Neural progenitor cell (in vitro differentiated cells): Measurements from ENCODE around the gene USE1. TPM values are rescaled to one million over a fixed set of nuclear protein-coding genes. Genes with fewer than 3 reads are reported as not detected.

ENCODE experiments used
- DNase-seq: peaks from one replicate; pipeline ENCODE4 v3.0.0-alpha.2; 2016; ENCODE audit warnings: low spot score
- H2AFZ ChIP-seq: fragments of 200-600 bp; sonication (generic); replicated peaks from 2 replicates; pipeline ENCODE4 v1.6.1; 2016; ENCODE audit warnings: antibody characterized with exemption
- H3F3A ChIP-seq: fragments of 200-600 bp; sonication (generic); 2 replicates; pipeline ENCODE4 v1.6.1; 2016; ENCODE audit warnings: antibody characterized with exemption, low read depth
- H3K27ac ChIP-seq: fragments of 200-600 bp; sonication (generic); 2 replicates; pipeline ENCODE4 v1.5.1; 2016; ENCODE audit warnings: mild to moderate bottlenecking
- H3K27me3 ChIP-seq: fragments of 200-600 bp; sonication (generic); 2 replicates; pipeline ENCODE4 v1.6.1; 2016; ENCODE audit warnings: mild to moderate bottlenecking, moderate library complexity
- H3K36me3 ChIP-seq: fragments of 200-600 bp; sonication (generic); 2 replicates; pipeline ENCODE4 v1.5.1; 2016
- H3K4me1 ChIP-seq: fragments of 200-600 bp; sonication (generic); 2 replicates; pipeline ENCODE4 v1.6.1; 2016; ENCODE audit warnings: mixed run types
- H3K4me2 ChIP-seq: fragments of 200-600 bp; sonication (generic); 2 replicates; pipeline ENCODE4 v1.6.1; 2016
- H3K4me3 ChIP-seq: fragments of 200-600 bp; sonication (generic); 2 replicates; pipeline ENCODE4 v1.5.1; 2016
- H3K79me2 ChIP-seq: fragments of 200-600 bp; sonication (generic); 2 replicates; pipeline ENCODE4 v1.6.1; 2016; ENCODE audit warnings: low read depth
- H3K9ac ChIP-seq: fragments of 200-600 bp; sonication (generic); 2 replicates; pipeline ENCODE4 v1.6.1; 2016
- H3K9me3 ChIP-seq: fragments of 200-600 bp; sonication (generic); 2 replicates; pipeline ENCODE4 v1.5.1; 2016; ENCODE audit warnings: low read depth
- H4K20me1 ChIP-seq: fragments of 200-600 bp; sonication (generic); 2 replicates; pipeline ENCODE4 v1.6.1; 2016; ENCODE audit warnings: low read depth
- H3K27ac Mint-ChIP-seq: 3 replicates; pipeline ENCODE4 v1.8.0; 2021; ENCODE audit warnings: mixed read lengths
- H3K27me3 Mint-ChIP-seq: 2 replicates; pipeline ENCODE4 v1.8.0; 2022; ENCODE audit warnings: low read depth, mild to moderate bottlenecking, inconsistent platforms, moderate library complexity, mixed read lengths; ENCODE audit not compliant: insufficient read depth
- H3K36me3 Mint-ChIP-seq: 3 replicates; pipeline ENCODE4 v1.8.0; 2021; ENCODE audit warnings: mixed read lengths
- H3K4me1 Mint-ChIP-seq: 3 replicates; pipeline ENCODE4 v1.8.0; 2021; ENCODE audit warnings: mixed read lengths
- H3K4me3 Mint-ChIP-seq: 3 replicates; pipeline ENCODE4 v1.8.0; 2021; ENCODE audit warnings: mild to moderate bottlenecking, moderate library complexity, mixed read lengths
- H3K9me3 Mint-ChIP-seq: 3 replicates; pipeline ENCODE4 v1.8.0; 2020; ENCODE audit warnings: mixed read lengths
- EZH2 ChIP-seq: fragments of 200-600 bp; sonication (generic); IDR thresholded peaks from 2 replicates; pipeline ENCODE4 v1.6.1; 2017; ENCODE audit warnings: antibody characterized with exemption, mild to moderate bottlenecking, moderate library complexity
- EZH2phosphoT487 ChIP-seq: fragments of 200-600 bp; sonication (generic); IDR thresholded peaks from 2 replicates; pipeline ENCODE4 v1.6.1; 2017; ENCODE audit warnings: antibody characterized with exemption
- total RNA-seq: library from RNA; depleted of rRNA; stranded (reverse); fragments of >200 nt; gene quantifications from 2 replicates; pipeline ENCODE4 v1.2.3, GENCODE V29; 2015; ENCODE audit warnings: low replicate concordance
- TF ChIP-seq, protein P1 (sequence below): fragments of 200-600 bp; sonication (generic); IDR thresholded peaks from 2 replicates; pipeline ENCODE4 v1.5.1; 2017; ENCODE audit warnings: antibody characterized with exemption, mild to moderate bottlenecking

The USE1 gene
- total RNA-seq, 1 donor from 2014 or later = 12.1 TPM

DNA sequence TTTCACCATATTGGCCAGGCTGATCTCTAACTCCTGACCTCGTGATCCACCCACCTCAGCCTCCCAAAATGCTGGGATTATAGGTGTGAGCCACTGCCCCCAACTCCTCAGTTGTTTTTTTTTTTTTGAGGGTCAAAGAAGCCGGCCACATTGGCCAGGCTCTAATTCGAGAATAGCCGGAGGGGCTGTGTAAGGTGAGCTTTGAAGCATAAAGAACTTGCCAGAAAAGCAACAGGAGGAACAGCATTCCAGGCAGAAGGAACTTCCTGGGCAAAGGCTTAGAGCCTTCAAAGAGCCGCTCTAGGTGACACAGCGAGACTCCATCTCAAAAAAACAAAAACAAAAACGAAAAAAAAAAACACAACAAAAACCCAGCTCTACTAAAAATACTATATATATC lies 50.9 kb downstream of the USE1 start:
- no peak for DNase-seq
- H3K27ac Mint-ChIP-seq = no peak overlapping the region

DNA sequence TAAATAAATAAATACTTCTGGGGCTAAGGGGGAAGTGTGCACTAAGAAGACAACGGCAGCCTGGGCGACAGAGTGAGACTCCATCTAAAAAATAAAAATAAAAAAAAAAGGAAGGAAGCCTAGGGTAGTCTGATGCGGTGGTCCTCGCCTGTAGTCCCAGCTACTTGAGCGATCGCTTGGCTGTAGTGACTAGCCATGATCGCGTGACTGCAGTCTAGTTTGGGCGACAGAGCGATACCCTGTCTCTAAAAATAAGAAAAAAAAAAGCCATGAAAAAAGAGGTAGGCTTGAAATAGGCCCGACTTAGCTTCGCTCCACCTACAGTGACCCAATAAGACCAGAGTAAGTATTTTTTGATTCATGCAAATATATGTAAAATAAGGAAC lies 51.4 kb downstream of the USE1 start:
- peaks cover 23% of the 10 kb centered on the region for H3K4me1 Mint-ChIP-seq
- Histone ChIP-seq H3K4me1 (peaks cover 5% of the 10 kb centered on the region), H3K36me3 (no peaks in the 10 kb centered on the region), H3K4me3 (no peak overlapping the region), H3K9me3 (no peaks in the 10 kb centered on the region), H4K20me1 (no peaks in the 10 kb centered on the region), H3K27me3 (no peaks in the 10 kb centered on the region), H3K9ac (no peak overlapping the region), H3K27ac (no peak overlapping the region), H3K4me2 (no peak overlapping the region), H3K79me2 (peaks cover 17% of the 10 kb centered on the region), H2AFZ (no peak overlapping the region), H3F3A (peaks cover 23% of the 10 kb centered on the region)
- peaks cover 7% of the 10 kb centered on the region for H3K36me3 Mint-ChIP-seq
- TF ChIP-seq, protein P1, sequence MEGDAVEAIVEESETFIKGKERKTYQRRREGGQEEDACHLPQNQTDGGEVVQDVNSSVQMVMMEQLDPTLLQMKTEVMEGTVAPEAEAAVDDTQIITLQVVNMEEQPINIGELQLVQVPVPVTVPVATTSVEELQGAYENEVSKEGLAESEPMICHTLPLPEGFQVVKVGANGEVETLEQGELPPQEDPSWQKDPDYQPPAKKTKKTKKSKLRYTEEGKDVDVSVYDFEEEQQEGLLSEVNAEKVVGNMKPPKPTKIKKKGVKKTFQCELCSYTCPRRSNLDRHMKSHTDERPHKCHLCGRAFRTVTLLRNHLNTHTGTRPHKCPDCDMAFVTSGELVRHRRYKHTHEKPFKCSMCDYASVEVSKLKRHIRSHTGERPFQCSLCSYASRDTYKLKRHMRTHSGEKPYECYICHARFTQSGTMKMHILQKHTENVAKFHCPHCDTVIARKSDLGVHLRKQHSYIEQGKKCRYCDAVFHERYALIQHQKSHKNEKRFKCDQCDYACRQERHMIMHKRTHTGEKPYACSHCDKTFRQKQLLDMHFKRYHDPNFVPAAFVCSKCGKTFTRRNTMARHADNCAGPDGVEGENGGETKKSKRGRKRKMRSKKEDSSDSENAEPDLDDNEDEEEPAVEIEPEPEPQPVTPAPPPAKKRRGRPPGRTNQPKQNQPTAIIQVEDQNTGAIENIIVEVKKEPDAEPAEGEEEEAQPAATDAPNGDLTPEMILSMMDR = no peak
- no peak for TF ChIP-seq EZH2phosphoT487
- no peak for TF ChIP-seq EZH2
- peak overlapping the region; percentile 86 for H3K4me3 Mint-ChIP-seq
- peaks cover 5% of the 10 kb centered on the region for H3K27me3 Mint-ChIP-seq
- H3K27ac Mint-ChIP-seq = peak overlapping the region; percentile 29
- peak; percentile 41 for DNase-seq
- H3K9me3 Mint-ChIP-seq = no peaks in the 10 kb centered on the region

More for the DNA sequence above, 50.9 kb downstream of the USE1 start:
- no peak overlapping the region for H3K27ac ChIP-seq
- H4K20me1 ChIP-seq = no peaks in the 10 kb centered on the region
- H3K9me3 ChIP-seq = no peaks in the 10 kb centered on the region
- H3K9ac ChIP-seq = no peak overlapping the region
- peaks cover 5% of the 10 kb centered on the region for H3K27me3 Mint-ChIP-seq
- peaks cover 23% of the 10 kb centered on the region for H3F3A ChIP-seq
- peaks cover 2% of the 10 kb centered on the region for H3K36me3 Mint-ChIP-seq
- H3K9me3 Mint-ChIP-seq = no peaks in the 10 kb centered on the region
- TF ChIP-seq, protein P1 = no peak
- no peak for TF ChIP-seq EZH2phosphoT487
- no peak for TF ChIP-seq EZH2
- peaks cover 24% of the 10 kb centered on the region for H3K4me1 Mint-ChIP-seq
- H3K79me2 ChIP-seq = peaks cover 17% of the 10 kb centered on the region
- H3K4me3 ChIP-seq = no peak overlapping the region
- H2AFZ ChIP-seq = no peak overlapping the region
- H3K4me3 Mint-ChIP-seq = no peak overlapping the region
- H3K4me1 ChIP-seq = peaks cover 5% of the 10 kb centered on the region
- H3K36me3 ChIP-seq = no peaks in the 10 kb centered on the region
- no peaks in the 10 kb centered on the region for H3K27me3 ChIP-seq
- no peak overlapping the region for H3K4me2 ChIP-seq

DNA sequence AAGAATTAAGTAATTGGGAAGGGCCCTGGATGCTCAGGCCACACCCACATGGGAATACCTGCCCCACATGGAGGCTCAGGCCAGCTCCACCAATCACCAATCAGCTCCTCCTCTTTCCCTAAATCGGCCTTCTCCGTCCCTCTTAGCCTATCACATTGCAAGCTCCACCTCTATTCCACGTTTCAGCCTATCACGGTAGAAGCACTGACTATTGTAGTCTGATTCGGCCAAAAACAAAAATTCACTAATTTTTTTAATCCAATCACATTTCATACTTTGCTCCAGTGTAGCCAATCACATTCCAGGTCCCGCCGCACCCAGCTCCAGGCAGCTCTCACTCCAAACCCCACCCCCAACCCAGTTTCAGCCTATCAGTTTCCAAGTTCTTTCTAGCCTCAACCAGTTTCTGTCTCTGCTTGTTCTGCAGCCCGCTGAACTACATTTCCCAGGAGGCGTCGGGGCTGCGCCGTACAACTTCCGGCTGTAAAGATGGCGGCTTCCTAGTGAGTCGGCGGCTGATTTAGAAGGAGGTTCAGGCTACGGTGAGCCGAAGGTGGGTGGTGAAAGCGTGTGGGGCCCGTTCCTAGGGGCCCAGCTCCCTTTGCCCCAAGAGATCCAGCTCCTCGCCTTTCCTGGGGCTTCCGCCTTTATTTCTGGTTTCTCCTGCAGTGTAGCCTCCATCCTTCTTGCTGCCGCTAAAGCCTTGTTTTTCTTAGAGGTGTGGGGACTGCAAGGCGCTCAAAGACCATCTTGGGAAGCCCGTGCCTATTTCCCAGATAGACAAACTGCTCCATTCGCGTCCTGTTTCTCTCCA lies 52.0 kb downstream of the USE1 start, which contains the start of gene BABAM1:
TSS of gene BABAM1 (plus strand) at position 469 of the 814 bp plus-strand sequence. CDS start 1,364 bp downstream, outside the sequence.
- Histone ChIP-seq H4K20me1 (no peaks in the 10 kb centered on the region), H3K4me2 (peak within 1 kb of the TSS; percentile 95), H2AFZ (peak within 1 kb of the TSS; percentile 94), H3K36me3 (no peaks in the 10 kb centered on the region), H3K27me3 (no peaks in the 10 kb centered on the region), H3K4me3 (peak within 1 kb of the TSS; percentile 99), H3K4me1 (peaks cover 5% of the 10 kb centered on the region), H3F3A (peaks cover 23% of the 10 kb centered on the region), H3K9ac (peak within 1 kb of the TSS; percentile 92), H3K9me3 (no peaks in the 10 kb centered on the region), H3K27ac (no peak within 1 kb of the TSS), H3K79me2 (peaks cover 17% of the 10 kb centered on the region)
- H3K27ac Mint-ChIP-seq = peak within 1 kb of the TSS; percentile 74
- H3K4me1 Mint-ChIP-seq = peaks cover 23% of the 10 kb centered on the region
- peak within 1 kb of the TSS; percentile 86 for H3K4me3 Mint-ChIP-seq
- H3K27me3 Mint-ChIP-seq = peaks cover 5% of the 10 kb centered on the region
- TF ChIP-seq EZH2phosphoT487 = no peak
- TF ChIP-seq, protein P1 = no peak
- no peak for TF ChIP-seq EZH2
- peak; percentile 97 for DNase-seq
- peaks cover 8% of the 10 kb centered on the region for H3K36me3 Mint-ChIP-seq
- no peaks in the 10 kb centered on the region for H3K9me3 Mint-ChIP-seq
